Epithelial cell of alveolus of lung (primary cell): Measurements from ENCODE around the gene CYP4X1. TPM values are rescaled to one million over a fixed set of nuclear protein-coding genes. Genes with fewer than 3 reads are reported as not detected.

Experiments used
- total RNA-seq: library from RNA; depleted of rRNA; stranded (reverse); fragments of >200 nt; gene quantifications from 2 replicates; pipeline ENCODE4 v1.2.1, GENCODE V29; 2015

The CYP4X1 gene
- under 0.01 and 0.32 TPM in 2 replicates for total RNA-seq

GRCh38 chr1:47023268-47024140, at the start of gene CYP4X1:
Gene CYP4X1 (plus strand): TSS chr1:47023669. CDS start chr1:47023818, 149 bp downstream.

DNA sequence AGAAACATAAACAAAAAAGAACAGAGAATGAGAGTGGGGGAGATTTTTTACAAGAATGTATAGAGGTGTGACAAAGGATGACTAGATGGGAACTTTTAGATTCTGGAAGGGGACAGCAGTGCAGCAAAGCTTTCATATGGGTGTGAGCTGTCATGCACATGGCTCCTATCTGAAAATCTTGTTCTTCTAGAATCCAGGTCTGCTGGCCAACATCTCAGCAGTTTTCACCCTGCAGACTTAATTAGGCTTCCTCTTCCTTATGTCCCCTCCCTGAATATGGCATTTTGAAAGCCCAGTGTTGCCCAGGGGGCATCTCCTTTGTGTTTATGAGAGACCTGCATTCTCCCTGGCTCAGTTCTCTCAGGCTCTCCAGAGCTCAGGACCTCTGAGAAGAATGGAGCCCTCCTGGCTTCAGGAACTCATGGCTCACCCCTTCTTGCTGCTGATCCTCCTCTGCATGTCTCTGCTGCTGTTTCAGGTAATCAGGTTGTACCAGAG, 43.7 kb downstream of the CYP4X1 start, which contains the start of gene CYP4Z1:
Gene CYP4Z1 (plus strand): TSS at position 135 of the 498 bp plus-strand sequence. CDS start 260 bp downstream, at position 395.

Other genes starting within 250 kb of the CYP4X1 start
- not detected in 2 replicates for gene CYP4B1, start 224.6 kb upstream of the CYP4X1 start, total RNA-seq
- not detected in 2 replicates for gene CYP4A11, start 82.2 kb upstream of the CYP4X1 start, total RNA-seq
- gene CYP4Z1, start 43.6 kb downstream of the CYP4X1 start, total RNA-seq: not detected in 2 replicates
- gene CYP4A22, start 113.8 kb downstream of the CYP4X1 start, total RNA-seq: not detected in 2 replicates
- gene PDZK1IP1, start 166.4 kb downstream of the CYP4X1 start, total RNA-seq: not detected in 2 replicates
- gene TAL1, start 208.6 kb downstream of the CYP4X1 start, total RNA-seq: under 0.01 TPM in 1 of 2 replicates, not detected in the other